ENCODE measurements around the gene MAFG.

The MAFG gene

DNA sequence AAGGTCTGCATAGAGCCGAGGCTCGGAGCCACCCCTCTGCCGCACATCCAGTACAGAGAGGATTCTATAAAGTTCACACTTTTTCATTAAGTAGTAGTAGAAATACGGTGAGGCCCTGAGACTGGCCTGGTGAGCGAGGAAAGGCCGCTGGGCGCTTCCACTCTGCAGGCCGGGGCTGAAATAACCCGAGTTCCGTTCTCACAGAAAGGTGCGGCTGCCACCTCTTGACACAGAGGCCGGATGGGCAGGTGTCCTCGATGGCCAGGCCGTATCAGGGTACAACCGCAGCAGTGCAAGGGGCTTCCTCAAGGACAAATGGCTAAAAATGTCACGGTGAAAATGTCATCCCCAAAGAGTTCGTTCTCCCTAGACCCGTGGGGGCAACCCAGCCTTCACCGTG is 15.6 kb downstream of the MAFG start:
- no peaks in the 10 kb centered on the region for H3K9me2 ChIP-seq (replicated peaks; ENCODE audit: insufficient read depth, low read length)
- no peaks in the 10 kb centered on the region for H3K27me3 ChIP-seq (ENCODE audit: low read length)
- H3K4me2 ChIP-seq (ENCODE audit: low read depth, low read length, poor library complexity, severe bottlenecking): peak overlapping the region; percentile 22
- H3K4me3 ChIP-seq (ENCODE audit: insufficient read depth, low read length, poor library complexity, severe bottlenecking): no peak overlapping the region
- no peaks in the 10 kb centered on the region for H3K9me3 ChIP-seq (ENCODE audit: insufficient read depth, low read length)
- no peaks in the 10 kb centered on the region for H3K36me3 ChIP-seq (ENCODE audit: low read length)
- peaks cover 5% of the 10 kb centered on the region; the same call in 1 of the 2 replicates for H3F3A ChIP-seq (ENCODE audit: insufficient read depth)
- H3K9ac ChIP-seq (ENCODE audit: low read length): no peak overlapping the region
- H2AFZ ChIP-seq (ENCODE audit: low read depth, low read length, severe bottlenecking): no peak overlapping the region
- H3K27ac ChIP-seq (ENCODE audit: low read depth, low read length): no peak overlapping the region
- no peak for TF ChIP-seq CTCF (IDR thresholded peaks at IDR 0.05; ENCODE audit: insufficient read depth, low read length, poor library complexity, severe bottlenecking)
- no peak for TF ChIP-seq EZH2phosphoT487 (conservative IDR thresholded peaks at IDR 0.05; ENCODE audit: low read length)
- no peaks in the 10 kb centered on the region for H4K20me1 ChIP-seq (ENCODE audit: low read depth, low read length)
- peaks cover 23% of the 10 kb centered on the region for H3K79me2 ChIP-seq (ENCODE audit: insufficient read depth, low read length)

DNA sequence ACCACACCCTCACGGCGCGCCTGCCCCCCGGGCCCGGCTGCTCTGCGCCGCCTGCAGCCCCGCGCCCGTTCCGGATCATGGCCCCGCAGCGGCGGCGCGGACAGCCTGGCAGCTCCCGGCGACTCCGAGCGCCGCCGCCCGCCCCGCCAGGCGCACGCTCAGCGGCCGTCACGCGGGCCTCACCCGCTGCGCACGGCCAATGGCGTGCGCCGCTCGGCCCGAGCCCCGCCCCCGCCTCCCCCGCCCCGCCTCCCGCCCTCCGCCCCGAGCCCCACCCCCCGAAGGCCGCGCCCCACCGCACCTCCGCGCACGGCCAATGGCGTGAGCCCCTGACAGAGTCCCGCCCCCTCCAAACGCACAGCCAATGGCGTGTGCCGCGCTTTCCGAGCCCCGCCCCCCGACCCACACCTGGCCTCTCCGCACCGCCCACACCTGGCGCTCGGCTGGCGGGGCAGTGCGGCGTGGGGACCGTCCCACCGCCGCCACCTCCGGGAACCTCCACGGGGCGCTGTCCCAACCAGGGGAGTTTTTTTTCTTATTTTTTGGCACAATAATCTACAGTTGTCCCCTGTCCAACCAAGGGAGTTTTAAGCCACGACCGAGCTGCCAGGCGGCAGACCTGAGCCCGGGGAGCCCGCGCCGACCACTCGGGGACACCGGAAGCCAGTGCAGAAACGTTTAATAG is 16.1 kb downstream of the MAFG start, which contains the start of gene PCYT2:
Gene PCYT2 (minus strand): TSS at position 123 of the 685 bp plus-strand sequence. CDS start 44 bp downstream, at position 79.
- no peaks in the 10 kb centered on the region for H3K27me3 ChIP-seq (ENCODE audit: low read length)
- H3K79me2 ChIP-seq (ENCODE audit: insufficient read depth, low read length): peaks cover 17% of the 10 kb centered on the region
- H3K4me3 ChIP-seq (ENCODE audit: insufficient read depth, low read length, poor library complexity, severe bottlenecking): peak within 1 kb of the TSS; percentile 62
- H3F3A ChIP-seq (ENCODE audit: insufficient read depth): peaks cover 5% of the 10 kb centered on the region; the same call in 1 of the 2 replicates
- no peaks in the 10 kb centered on the region for H3K9me2 ChIP-seq (replicated peaks; ENCODE audit: insufficient read depth, low read length)
- TF ChIP-seq EZH2phosphoT487 (conservative IDR thresholded peaks at IDR 0.05; ENCODE audit: low read length) (no peak), CTCF (IDR thresholded peaks at IDR 0.05; ENCODE audit: insufficient read depth, low read length, poor library complexity, severe bottlenecking) (peak; percentile 13)
- H2AFZ ChIP-seq (ENCODE audit: low read depth, low read length, severe bottlenecking): no peak within 1 kb of the TSS
- H3K36me3 ChIP-seq (ENCODE audit: low read length): no peaks in the 10 kb centered on the region
- peak within 1 kb of the TSS; percentile 38 for H3K27ac ChIP-seq (ENCODE audit: low read depth, low read length)
- H4K20me1 ChIP-seq (ENCODE audit: low read depth, low read length): no peaks in the 10 kb centered on the region
- peak within 1 kb of the TSS; percentile 79 for H3K9ac ChIP-seq (ENCODE audit: low read length)
- H3K4me2 ChIP-seq (ENCODE audit: low read depth, low read length, poor library complexity, severe bottlenecking): peak within 1 kb of the TSS; percentile 77
- H3K9me3 ChIP-seq (ENCODE audit: insufficient read depth, low read length): no peaks in the 10 kb centered on the region

- Histone ChIP-seq H3K9me2 (replicated peaks; ENCODE audit: insufficient read depth, low read length) (no peaks in the 10 kb centered on the region), H3K4me3 (ENCODE audit: insufficient read depth, low read length, poor library complexity, severe bottlenecking) (peak overlapping the region; percentile 62), H4K20me1 (ENCODE audit: low read depth, low read length) (no peaks in the 10 kb centered on the region), H3K27me3 (ENCODE audit: low read length) (no peaks in the 10 kb centered on the region), H3K27ac (ENCODE audit: low read depth, low read length) (peak overlapping the region; percentile 38), H3K79me2 (ENCODE audit: insufficient read depth, low read length) (peaks cover 11% of the 10 kb centered on the region), H3K9me3 (ENCODE audit: insufficient read depth, low read length) (no peaks in the 10 kb centered on the region), H3K4me2 (ENCODE audit: low read depth, low read length, poor library complexity, severe bottlenecking) (peak overlapping the region; percentile 77), H3K36me3 (ENCODE audit: low read length) (no peaks in the 10 kb centered on the region), H3F3A (ENCODE audit: insufficient read depth) (peaks cover 5% of the 10 kb centered on the region; the same call in 1 of the 2 replicates), H2AFZ (ENCODE audit: low read depth, low read length, severe bottlenecking) (no peak overlapping the region), H3K9ac (ENCODE audit: low read length) (peak overlapping the region; percentile 79)
- no peak for TF ChIP-seq EZH2phosphoT487 (conservative IDR thresholded peaks at IDR 0.05; ENCODE audit: low read length)
- no peak for TF ChIP-seq CTCF (IDR thresholded peaks at IDR 0.05; ENCODE audit: insufficient read depth, low read length, poor library complexity, severe bottlenecking)
These were observed 16.7 kb downstream of the MAFG start for GRCh38 chr17:81910840-81911276.

Measured in SU-DHL-6 (cell line).